ENCODE data around the gene FMOD.
"Not testable (repeated sequence)": the region's sequence is repeated elsewhere in the genome, so short reads cannot be mapped to it uniquely, and the experiment has no call there.

The FMOD gene

GRCh38 chr1:203304919-203305808 lies 45.8 kb downstream of the FMOD start, which contains the start of gene BTG2:
BTG2 (plus strand) TSS chr1:203305519; CDS start chr1:203305607, 88 bp downstream.
- DNase-seq = peak; percentile 93

GRCh38 chr1:203304391-203304918 lies 46.5 kb downstream of the FMOD start:
- no peak for DNase-seq

- no peak for DNase-seq
Measured at GRCh38 chr1:203302894-203303293, 48.0 kb downstream of the FMOD start.

DNA sequence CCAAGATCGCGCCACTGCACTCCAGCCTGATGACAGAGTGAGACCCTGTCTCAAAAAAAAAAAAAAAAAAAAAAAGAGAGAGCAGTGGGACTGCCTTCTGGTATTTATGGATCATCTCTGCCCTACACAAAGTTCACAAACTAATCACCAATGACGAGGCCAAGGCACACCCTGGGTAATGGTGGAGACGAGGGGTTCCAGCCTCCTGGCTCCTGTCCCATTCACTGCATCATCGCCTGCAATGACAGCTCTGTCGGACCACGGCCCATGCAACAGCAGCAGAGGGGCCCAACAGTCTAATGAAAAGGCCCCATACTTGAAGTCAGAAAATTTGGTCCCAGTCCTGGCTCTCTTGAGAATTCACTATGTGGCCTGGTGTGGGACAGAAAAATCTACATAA lies 48.5 kb downstream of the FMOD start:
- no peak for DNase-seq

GRCh38 chr1:203301331-203301668 lies 49.6 kb downstream of the FMOD start:
- no peak for DNase-seq

DNA sequence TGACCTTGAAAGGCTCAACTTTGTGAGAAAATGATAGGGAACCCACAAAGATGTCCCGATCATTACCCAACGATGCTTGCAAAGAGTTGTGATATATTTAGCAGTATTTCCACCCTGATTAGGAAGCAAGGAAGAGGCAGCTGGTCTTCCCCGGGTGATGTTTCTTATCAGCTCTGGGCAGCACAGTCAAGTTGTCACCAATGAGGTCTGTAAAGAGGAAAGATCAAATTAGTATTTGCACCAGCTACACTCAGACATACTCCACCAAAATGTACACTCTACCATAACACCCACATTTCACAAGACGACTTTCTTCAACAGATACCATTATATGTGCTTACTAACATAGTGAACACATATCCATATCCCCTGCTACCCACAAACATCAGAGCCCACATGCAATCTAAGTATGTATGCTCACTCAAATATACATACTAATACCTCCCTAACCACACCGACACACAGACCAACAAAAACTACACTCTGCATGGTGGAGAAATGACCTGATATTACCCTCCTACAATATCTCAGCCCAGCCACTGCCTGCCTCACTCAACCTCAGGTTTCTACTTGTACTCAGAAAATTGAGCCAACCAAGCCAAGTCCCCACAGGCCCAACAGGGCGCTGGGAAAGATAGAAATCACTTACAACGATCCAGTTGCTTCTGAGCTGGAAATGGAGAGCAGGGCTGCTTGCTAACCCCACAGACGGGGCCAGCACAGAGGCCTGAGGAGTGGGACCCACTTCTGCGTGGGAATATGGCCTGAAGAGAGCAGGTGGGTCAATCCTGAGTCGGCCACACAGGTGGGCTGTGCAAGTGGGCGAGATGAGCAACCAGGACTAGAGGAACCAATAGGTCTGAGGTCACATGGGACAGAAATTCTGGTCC lies 50.2 kb downstream of the FMOD start:
- no peak for DNase-seq

- not testable (repeated sequence) for DNase-seq
Measured at GRCh38 chr1:203299719-203300429, 51.0 kb downstream of the FMOD start.

GRCh38 chr1:203299169-203299568 lies 51.8 kb downstream of the FMOD start:
- DNase-seq = no peak

- DNase-seq = no peak
Measured at GRCh38 chr1:203296460-203297073, 54.4 kb downstream of the FMOD start.

GRCh38 chr1:203295796-203296195 lies 55.1 kb downstream of the FMOD start:
- DNase-seq = no peak

DNA sequence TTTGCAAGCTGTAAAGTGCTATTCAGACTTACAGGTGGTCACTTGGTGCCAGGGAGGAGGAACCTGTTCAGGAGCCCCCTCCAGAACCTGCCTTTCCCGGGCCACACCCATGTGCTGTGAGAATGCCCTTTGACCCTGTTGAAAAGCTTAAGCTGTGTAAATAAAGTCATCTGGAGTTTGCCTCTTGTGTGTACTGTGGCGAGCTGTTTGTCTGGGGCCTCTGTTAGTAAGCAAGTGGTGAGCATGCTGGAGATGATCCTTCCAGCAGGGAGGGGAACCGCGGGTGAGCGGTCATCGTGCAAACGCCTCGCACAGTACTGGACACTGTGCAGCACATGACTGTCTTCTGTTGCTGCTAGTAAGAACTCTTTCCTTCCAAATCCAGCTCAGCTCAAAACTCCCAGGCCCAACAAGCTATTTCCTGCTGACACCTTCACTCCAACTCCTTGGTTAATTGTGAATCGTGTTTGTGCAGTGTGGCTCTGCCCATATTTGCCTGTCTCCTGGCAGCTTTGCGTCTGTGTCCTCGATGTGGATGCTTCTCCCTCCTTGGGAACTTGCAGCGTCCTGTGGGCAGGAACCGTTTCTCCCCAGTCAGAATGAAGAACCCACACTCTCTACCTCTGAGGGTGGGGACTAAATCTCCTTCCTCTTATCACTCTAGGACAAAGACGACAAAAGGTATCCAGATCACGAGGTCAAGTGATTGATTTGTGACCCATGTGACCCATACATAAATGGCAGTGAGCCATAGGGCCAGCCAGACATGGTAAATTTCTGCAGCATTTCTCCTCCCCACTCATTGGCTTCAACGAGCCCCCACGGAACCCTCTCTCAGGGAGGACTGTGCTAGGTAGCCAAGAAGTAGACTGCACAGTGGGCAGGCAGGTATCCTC lies 59.5 kb downstream of the FMOD start:
- DNase-seq = no peak
